Measurements from ENCODE around the gene DCTPP1. TPM values are rescaled to one million over a fixed set of nuclear protein-coding genes. Genes with fewer than 3 reads are reported as not detected.

Gene DCTPP1
- total RNA-seq, 1 experiment from 2014 or later = 64.1 TPM

GRCh38 chr16:30376461-30376902 lies 53.3 kb downstream of the DCTPP1 start:
- H3K9ac ChIP-seq (ENCODE audit: low read length) = no peak overlapping the region
- CTCF ChIA-PET = no interaction called here
- H3F3A ChIP-seq (ENCODE audit: low read length, unreplicated experiment) = no peaks in the 10 kb centered on the region
- H4K20me1 ChIP-seq (ENCODE audit: low read length) = no peaks in the 10 kb centered on the region
- H3K27me3 ChIP-seq (ENCODE audit: low read length) = no peaks in the 10 kb centered on the region
- H3K79me2 ChIP-seq (ENCODE audit: low read length) = no peaks in the 10 kb centered on the region
- no peaks in the 10 kb centered on the region for H3K9me2 ChIP-seq (replicated peaks; ENCODE audit: low read length)
- H2AFZ ChIP-seq (ENCODE audit: low read length) = no peak overlapping the region
- BruUV-seq (replicated peaks) = no TSS peak
- H3K27ac ChIP-seq (ENCODE audit: low read length) = no peak overlapping the region
- no peak overlapping the region for H3K4me2 ChIP-seq (ENCODE audit: low read length)
- no peaks in the 10 kb centered on the region for H3K36me3 ChIP-seq (ENCODE audit: low read depth, low read length)
- no peaks in the 10 kb centered on the region for H3K9me3 ChIP-seq (ENCODE audit: low read length)
- DNase-seq (no peak), ATAC-seq (no peak)
- H3K4me3 ChIP-seq (ENCODE audit: low read length) = no peak overlapping the region
- TF ChIP-seq EZH2phosphoT487 (IDR thresholded peaks at IDR 0.05; ENCODE audit: borderline replicate concordance, low read length) (no peak), EZH2 (IDR thresholded peaks at IDR 0.05; ENCODE audit: low read length, unreplicated experiment) (no peak), CTCF (conservative IDR thresholded peaks at IDR 0.05; ENCODE audit: low read depth, low read length) (no peak)
- intact Hi-C loops (cut with micrococcal nuclease) = no loop called here
- POLR2A ChIA-PET (ENCODE audit: unreplicated experiment) = interaction anchor here (0.7 kb wide), 1 partner anchor 741 kb away, joined by 5 read pairs; the partner anchor contains the start of gene KAT8
- H3K4me1 ChIP-seq (ENCODE audit: insufficient read depth, low read length) = peaks cover 7% of the 10 kb centered on the region; the same call in 1 of the 2 replicates

GRCh38 chr16:30375864-30376263 lies 54.0 kb downstream of the DCTPP1 start:
- peaks cover 11% of the 10 kb centered on the region; the same call in 1 of the 2 replicates for H3K4me1 ChIP-seq (ENCODE audit: insufficient read depth, low read length)
- no peaks in the 10 kb centered on the region for H3K9me2 ChIP-seq (replicated peaks; ENCODE audit: low read length)
- DNase-seq (no peak), ATAC-seq (no peak)
- no peak overlapping the region for H2AFZ ChIP-seq (ENCODE audit: low read length)
- H3K4me3 ChIP-seq (ENCODE audit: low read length) = no peak overlapping the region
- H3K4me2 ChIP-seq (ENCODE audit: low read length) = no peak overlapping the region
- H3F3A ChIP-seq (ENCODE audit: low read length, unreplicated experiment) = no peaks in the 10 kb centered on the region
- BruUV-seq (replicated peaks) = no TSS peak
- H3K79me2 ChIP-seq (ENCODE audit: low read length) = no peaks in the 10 kb centered on the region
- no peaks in the 10 kb centered on the region for H3K9me3 ChIP-seq (ENCODE audit: low read length)
- CTCF ChIA-PET = no interaction called here
- no peaks in the 10 kb centered on the region for H3K36me3 ChIP-seq (ENCODE audit: low read depth, low read length)
- intact Hi-C loops (cut with micrococcal nuclease) = no loop called here
- POLR2A ChIA-PET (ENCODE audit: unreplicated experiment) = interaction anchor here (0.7 kb wide), 1 partner anchor 742 kb away, joined by 5 read pairs; the partner anchor contains the start of gene KAT8
- no peaks in the 10 kb centered on the region for H4K20me1 ChIP-seq (ENCODE audit: low read length)
- H3K27me3 ChIP-seq (ENCODE audit: low read length) = no peaks in the 10 kb centered on the region
- no peak overlapping the region for H3K27ac ChIP-seq (ENCODE audit: low read length)
- no peak for TF ChIP-seq EZH2phosphoT487 (IDR thresholded peaks at IDR 0.05; ENCODE audit: borderline replicate concordance, low read length)
- no peak for TF ChIP-seq CTCF (conservative IDR thresholded peaks at IDR 0.05; ENCODE audit: low read depth, low read length)
- TF ChIP-seq EZH2 (IDR thresholded peaks at IDR 0.05; ENCODE audit: low read length, unreplicated experiment) = no peak
- H3K9ac ChIP-seq (ENCODE audit: low read length) = no peak overlapping the region

- Histone ChIP-seq H3F3A (ENCODE audit: low read length, unreplicated experiment) (no peaks in the 10 kb centered on the region), H3K27ac (ENCODE audit: low read length) (no peak within 1 kb of the TSS), H3K9me3 (ENCODE audit: low read length) (no peaks in the 10 kb centered on the region), H3K4me1 (ENCODE audit: insufficient read depth, low read length) (peaks cover 11% of the 10 kb centered on the region; the same call in 1 of the 2 replicates), H3K27me3 (ENCODE audit: low read length) (no peaks in the 10 kb centered on the region), H3K9me2 (replicated peaks; ENCODE audit: low read length) (no peaks in the 10 kb centered on the region), H4K20me1 (ENCODE audit: low read length) (no peaks in the 10 kb centered on the region), H3K36me3 (ENCODE audit: low read depth, low read length) (no peaks in the 10 kb centered on the region), H3K9ac (ENCODE audit: low read length) (no peak within 1 kb of the TSS), H2AFZ (ENCODE audit: low read length) (no peak within 1 kb of the TSS), H3K4me2 (ENCODE audit: low read length) (no peak within 1 kb of the TSS), H3K4me3 (ENCODE audit: low read length) (no peak within 1 kb of the TSS), H3K79me2 (ENCODE audit: low read length) (peaks cover 3% of the 10 kb centered on the region)
- ChIA-PET CTCF (no interaction called here), POLR2A (ENCODE audit: unreplicated experiment) (no interaction called here)
- ATAC-seq = no peak
- intact Hi-C loops (cut with micrococcal nuclease) = no loop called here
- BruUV-seq (replicated peaks) = no TSS peak
- TF ChIP-seq EZH2phosphoT487 (IDR thresholded peaks at IDR 0.05; ENCODE audit: borderline replicate concordance, low read length) = no peak
- TF ChIP-seq EZH2 (IDR thresholded peaks at IDR 0.05; ENCODE audit: low read length, unreplicated experiment) = no peak
- no peak for TF ChIP-seq CTCF (conservative IDR thresholded peaks at IDR 0.05; ENCODE audit: low read depth, low read length)
- no peak for DNase-seq
Measured at GRCh38 chr16:30374538-30374937, 55.3 kb downstream of the DCTPP1 start, which contains the start of gene MYL11. Gene MYL11, plus strand, starts transcription at chr16:30374802. Its CDS starts 56 bp downstream, at chr16:30374858.
